HFFc6 (cell line): Measurements from ENCODE around the gene ABCA5. TPM values are rescaled to one million over a fixed set of nuclear protein-coding genes. Genes with fewer than 3 reads are reported as not detected.

Experiments
- DNase-seq: peaks from one replicate; pipeline ENCODE4 v3.0.0-alpha.2; 2018
- H3K27ac Mint-ChIP-seq: 2 replicates; pipeline ENCODE4 v1.8.0; 2020; ENCODE audit warnings: mild to moderate bottlenecking, mixed read lengths
- H3K27me3 Mint-ChIP-seq: 2 replicates; pipeline ENCODE4 v1.8.0; 2021; ENCODE audit warnings: mild to moderate bottlenecking, moderate library complexity, mixed read lengths; ENCODE audit not compliant: insufficient read depth
- H3K36me3 Mint-ChIP-seq: 2 replicates; pipeline ENCODE4 v1.8.0; 2021; ENCODE audit warnings: low read depth, mixed read lengths
- H3K4me1 Mint-ChIP-seq: 2 replicates; pipeline ENCODE4 v1.8.0; 2020; ENCODE audit warnings: low read depth, mixed read lengths
- H3K4me3 Mint-ChIP-seq: 2 replicates; pipeline ENCODE4 v1.8.0; 2020; ENCODE audit warnings: mild to moderate bottlenecking, moderate library complexity, mixed read lengths
- H3K9me3 Mint-ChIP-seq: 2 replicates; pipeline ENCODE4 v1.8.0; 2020; ENCODE audit warnings: mild to moderate bottlenecking, mixed read lengths
- total RNA-seq, 6 experiments: library from RNA; stranded (reverse); fragmentation: NEBNext Ultra II Directional; extraction: Animal tissue kit (Norgen Biotek cat#: 25700); gene quantifications; 2 replicates in 1 of 6; 3 replicates in 5 of 6; pipeline ENCODE4 v1.2.3, GENCODE V29; 2021
- TF ChIP-seq, protein P1 (sequence below): fragments of 200-600 bp; sonication (generic); IDR thresholded peaks from 2 replicates; pipeline ENCODE4 v1.5.0; 2021; ENCODE audit warnings: antibody characterized with exemption, mild to moderate bottlenecking

Gene ABCA5
- total RNA-seq, 6 experiments from 2014 or later, result 4.7 to 8.5 (median 5.3) TPM

- H3K27me3 Mint-ChIP-seq, result no peaks in the 10 kb centered on the region
- TF ChIP-seq, protein P1, sequence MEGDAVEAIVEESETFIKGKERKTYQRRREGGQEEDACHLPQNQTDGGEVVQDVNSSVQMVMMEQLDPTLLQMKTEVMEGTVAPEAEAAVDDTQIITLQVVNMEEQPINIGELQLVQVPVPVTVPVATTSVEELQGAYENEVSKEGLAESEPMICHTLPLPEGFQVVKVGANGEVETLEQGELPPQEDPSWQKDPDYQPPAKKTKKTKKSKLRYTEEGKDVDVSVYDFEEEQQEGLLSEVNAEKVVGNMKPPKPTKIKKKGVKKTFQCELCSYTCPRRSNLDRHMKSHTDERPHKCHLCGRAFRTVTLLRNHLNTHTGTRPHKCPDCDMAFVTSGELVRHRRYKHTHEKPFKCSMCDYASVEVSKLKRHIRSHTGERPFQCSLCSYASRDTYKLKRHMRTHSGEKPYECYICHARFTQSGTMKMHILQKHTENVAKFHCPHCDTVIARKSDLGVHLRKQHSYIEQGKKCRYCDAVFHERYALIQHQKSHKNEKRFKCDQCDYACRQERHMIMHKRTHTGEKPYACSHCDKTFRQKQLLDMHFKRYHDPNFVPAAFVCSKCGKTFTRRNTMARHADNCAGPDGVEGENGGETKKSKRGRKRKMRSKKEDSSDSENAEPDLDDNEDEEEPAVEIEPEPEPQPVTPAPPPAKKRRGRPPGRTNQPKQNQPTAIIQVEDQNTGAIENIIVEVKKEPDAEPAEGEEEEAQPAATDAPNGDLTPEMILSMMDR, result no peak
- no peaks in the 10 kb centered on the region for H3K9me3 Mint-ChIP-seq
- no peaks in the 10 kb centered on the region for H3K36me3 Mint-ChIP-seq
- H3K4me3 Mint-ChIP-seq, result no peak overlapping the region
- H3K4me1 Mint-ChIP-seq, result no peaks in the 10 kb centered on the region
- H3K27ac Mint-ChIP-seq, result no peak overlapping the region
- no peak for DNase-seq
These were observed 21.5 kb upstream of the ABCA5 start for GRCh38 chr17:69348429-69348828.

DNA sequence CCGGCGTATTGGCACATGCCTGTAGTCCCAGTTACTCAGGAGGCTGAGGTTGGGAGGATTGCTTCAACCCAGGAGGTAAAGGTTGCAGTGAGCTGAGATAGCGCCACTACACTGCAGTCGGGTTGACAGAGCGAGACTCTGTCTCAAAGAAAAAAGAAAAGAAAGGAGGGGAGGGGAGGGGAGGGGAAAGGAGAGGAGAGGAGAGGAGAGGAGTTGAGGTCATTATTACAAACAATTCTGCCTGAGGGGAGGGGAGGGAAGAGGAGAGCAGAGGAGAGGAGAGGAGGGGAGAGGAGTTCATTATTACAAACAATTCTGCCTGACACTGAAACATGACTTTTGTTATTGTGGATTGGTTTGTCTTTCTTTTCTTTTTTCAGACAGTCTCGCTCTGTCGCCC lies 19.8 kb upstream of the ABCA5 start:
- Mint-ChIP-seq H3K36me3 (no peaks in the 10 kb centered on the region), H3K9me3 (no peaks in the 10 kb centered on the region), H3K4me1 (no peaks in the 10 kb centered on the region), H3K27ac (no peak overlapping the region), H3K4me3 (no peak overlapping the region), H3K27me3 (no peaks in the 10 kb centered on the region)
- TF ChIP-seq, protein P1, result no peak
- no peak for DNase-seq

DNA sequence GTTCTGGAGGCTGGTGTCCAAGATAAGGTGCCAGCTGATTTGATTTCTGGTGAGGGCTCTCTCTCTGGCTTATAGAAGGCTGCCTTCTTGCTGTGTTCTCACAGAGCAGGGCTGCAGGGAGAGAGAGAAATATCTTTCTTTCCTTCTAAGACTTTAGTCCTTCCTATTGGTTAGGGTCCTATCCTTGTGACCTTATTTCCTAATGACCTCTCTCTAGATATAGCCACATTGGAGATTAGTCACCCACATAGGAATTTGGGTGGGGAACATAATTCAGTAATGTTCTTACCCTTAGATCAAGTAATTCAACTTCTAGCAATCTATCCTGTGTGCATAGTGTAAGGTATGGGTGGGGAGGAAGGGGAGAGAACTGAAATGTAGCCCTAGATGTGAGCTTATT lies 18.0 kb upstream of the ABCA5 start:
- no peak overlapping the region for H3K27ac Mint-ChIP-seq
- TF ChIP-seq, protein P1, result no peak
- DNase-seq, result no peak
- no peaks in the 10 kb centered on the region for H3K27me3 Mint-ChIP-seq
- no peaks in the 10 kb centered on the region for H3K4me1 Mint-ChIP-seq
- H3K9me3 Mint-ChIP-seq, result no peaks in the 10 kb centered on the region
- H3K36me3 Mint-ChIP-seq, result no peaks in the 10 kb centered on the region
- H3K4me3 Mint-ChIP-seq, result no peak overlapping the region

GRCh38 chr17:69342896-69343644 lies 16.1 kb upstream of the ABCA5 start:
- Mint-ChIP-seq H3K27ac (no peak overlapping the region), H3K9me3 (no peaks in the 10 kb centered on the region), H3K4me3 (no peak overlapping the region), H3K36me3 (no peaks in the 10 kb centered on the region), H3K27me3 (no peaks in the 10 kb centered on the region), H3K4me1 (no peaks in the 10 kb centered on the region)
- no peak for DNase-seq
- TF ChIP-seq, protein P1, result no peak

DNA sequence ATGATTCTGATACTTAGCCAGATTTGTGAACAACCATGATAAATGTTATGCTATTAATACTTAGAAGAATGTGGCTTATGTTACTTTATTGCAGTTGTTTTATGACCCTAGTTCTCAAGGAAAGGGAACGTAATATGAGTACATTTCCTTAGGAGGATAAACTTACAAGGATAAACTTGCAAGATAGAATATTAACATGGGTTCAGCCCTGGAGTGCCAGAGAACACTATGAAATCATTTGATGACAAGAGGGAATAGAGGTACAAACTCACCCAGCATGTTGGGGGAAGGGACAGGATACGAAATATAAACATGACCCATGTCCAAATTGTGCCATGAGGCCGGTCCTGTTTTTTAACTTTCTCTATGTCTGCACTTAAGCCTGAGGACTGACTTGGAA lies 13.0 kb upstream of the ABCA5 start:
- no peaks in the 10 kb centered on the region for H3K9me3 Mint-ChIP-seq
- no peaks in the 10 kb centered on the region for H3K4me1 Mint-ChIP-seq
- H3K27me3 Mint-ChIP-seq, result no peaks in the 10 kb centered on the region
- no peak overlapping the region for H3K27ac Mint-ChIP-seq
- H3K4me3 Mint-ChIP-seq, result no peak overlapping the region
- no peak for DNase-seq
- H3K36me3 Mint-ChIP-seq, result no peaks in the 10 kb centered on the region
- TF ChIP-seq, protein P1, result no peak
